ENCODE data around the gene WASF3.

Gene WASF3

GRCh38 chr13:26727122-26727521 lies 169.6 kb downstream of the WASF3 start:
- no peak for TF ChIP-seq GATA2 (IDR thresholded peaks at IDR 0.05; ENCODE audit: low read depth, low read length)
- no peak for TF ChIP-seq GATA3 (IDR thresholded peaks at IDR 0.05; ENCODE audit: low read depth, low read length)

GRCh38 chr13:26727633-26728032 lies 170.2 kb downstream of the WASF3 start:
- TF ChIP-seq GATA3 (IDR thresholded peaks at IDR 0.05; ENCODE audit: low read depth, low read length) = no peak
- no peak for TF ChIP-seq GATA2 (IDR thresholded peaks at IDR 0.05; ENCODE audit: low read depth, low read length)

- no peak for TF ChIP-seq GATA3 (IDR thresholded peaks at IDR 0.05; ENCODE audit: low read depth, low read length)
- TF ChIP-seq GATA2 (IDR thresholded peaks at IDR 0.05; ENCODE audit: low read depth, low read length) = no peak
These were observed 178.2 kb downstream of the WASF3 start for GRCh38 chr13:26735677-26736076.
